HCT116 (cell line): ENCODE measurements around the gene ZCCHC9. TPM values are rescaled to one million over a fixed set of nuclear protein-coding genes. Genes with fewer than 3 reads are reported as not detected.

ENCODE experiments used
- total RNA-seq: library from RNA; stranded (reverse); gene quantifications from one replicate; pipeline ENCODE4 v1.2.1, GENCODE V29; 2021; ENCODE audit not compliant: unreplicated experiment

ZCCHC9 gene
- total RNA-seq, 1 experiment from 2014 or later = 33.7 TPM

Other genes with a start within 250 kb of the ZCCHC9 start
- gene CKMT2, start 68.3 kb upstream of the ZCCHC9 start, total RNA-seq = not detected
- not detected for gene ACOT12, start 92.5 kb downstream of the ZCCHC9 start, total RNA-seq